Hematopoietic multipotent progenitor cell treated with erythropoietin and hydrocortisone succinate and interleukin-3 and kit ligand, for 8 days (in vitro differentiated cells): ENCODE data around the gene TMEM121B.

Source experiments
- DNase-seq: peaks from one replicate; pipeline ENCODE4 v3.0.0-alpha.2; 2015

TMEM121B gene

GRCh38 chr22:17087498-17088131, 33.5 kb downstream of the TMEM121B start:
- DNase-seq, result peak; percentile 84

DNA sequence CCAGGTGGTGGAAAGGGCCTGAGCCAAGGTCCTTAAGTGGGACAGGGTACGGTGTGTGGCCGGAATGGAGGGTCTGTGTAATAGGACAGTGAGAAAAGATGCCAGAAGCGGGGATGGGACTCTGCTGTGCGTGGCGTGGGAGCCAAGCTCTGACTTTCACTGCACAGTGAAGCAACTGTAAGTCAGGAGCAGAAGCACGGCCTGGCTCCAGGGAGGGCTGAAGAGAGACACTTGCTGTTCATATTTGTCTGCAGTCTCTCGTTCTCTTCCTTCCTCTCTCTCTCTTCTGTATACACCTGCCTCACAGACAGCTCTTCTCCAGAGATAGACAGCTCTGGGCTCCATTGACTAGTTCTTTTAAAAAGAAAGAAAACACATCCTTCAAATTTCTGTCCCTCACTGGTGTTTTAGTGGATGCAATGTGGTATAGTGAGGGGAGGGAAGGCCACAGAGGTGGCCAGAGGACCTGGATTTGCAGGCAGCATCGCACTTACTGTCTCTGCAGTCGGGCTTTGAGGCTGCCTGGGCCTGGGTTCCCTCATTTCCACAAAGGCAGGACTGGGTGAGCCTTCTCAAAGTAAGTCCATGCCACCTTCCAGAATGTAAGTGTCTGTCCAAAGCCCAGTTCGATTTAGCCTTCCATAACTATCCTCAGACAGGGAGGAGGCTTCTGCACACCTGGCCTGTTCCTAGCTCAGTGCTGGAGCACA, 34.2 kb downstream of the TMEM121B start:
- no peak for DNase-seq

DNA sequence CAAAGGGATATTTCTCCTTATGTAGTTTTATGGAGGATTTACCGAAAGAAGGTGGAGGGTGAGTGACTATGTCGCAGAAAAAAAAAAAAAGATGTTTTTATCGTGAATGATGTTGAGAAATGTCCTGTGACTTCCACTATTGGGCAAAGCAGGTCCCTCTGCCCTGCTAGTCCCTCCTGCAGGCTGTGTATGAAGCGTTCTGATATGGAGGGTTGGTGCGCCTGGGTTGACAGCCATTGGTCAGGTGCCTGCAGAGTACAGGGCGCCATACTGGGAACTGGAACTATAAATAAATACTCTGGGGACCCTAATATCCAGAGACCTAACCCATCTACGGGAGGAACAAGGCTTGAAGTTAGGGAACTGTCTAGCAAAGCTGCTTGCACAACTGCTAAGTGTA, 34.9 kb downstream of the TMEM121B start:
- DNase-seq, result peak; percentile 31

- DNase-seq, result no peak
Measured at GRCh38 chr22:17085277-17086181, 35.6 kb downstream of the TMEM121B start.

- DNase-seq, result peak; percentile 86
Measured at GRCh38 chr22:17084554-17085276, 36.4 kb downstream of the TMEM121B start, which contains the start of gene IL17RA. Gene IL17RA, plus strand, starts transcription at chr22:17085000. Its CDS starts 92 bp downstream, at chr22:17085092.

DNA sequence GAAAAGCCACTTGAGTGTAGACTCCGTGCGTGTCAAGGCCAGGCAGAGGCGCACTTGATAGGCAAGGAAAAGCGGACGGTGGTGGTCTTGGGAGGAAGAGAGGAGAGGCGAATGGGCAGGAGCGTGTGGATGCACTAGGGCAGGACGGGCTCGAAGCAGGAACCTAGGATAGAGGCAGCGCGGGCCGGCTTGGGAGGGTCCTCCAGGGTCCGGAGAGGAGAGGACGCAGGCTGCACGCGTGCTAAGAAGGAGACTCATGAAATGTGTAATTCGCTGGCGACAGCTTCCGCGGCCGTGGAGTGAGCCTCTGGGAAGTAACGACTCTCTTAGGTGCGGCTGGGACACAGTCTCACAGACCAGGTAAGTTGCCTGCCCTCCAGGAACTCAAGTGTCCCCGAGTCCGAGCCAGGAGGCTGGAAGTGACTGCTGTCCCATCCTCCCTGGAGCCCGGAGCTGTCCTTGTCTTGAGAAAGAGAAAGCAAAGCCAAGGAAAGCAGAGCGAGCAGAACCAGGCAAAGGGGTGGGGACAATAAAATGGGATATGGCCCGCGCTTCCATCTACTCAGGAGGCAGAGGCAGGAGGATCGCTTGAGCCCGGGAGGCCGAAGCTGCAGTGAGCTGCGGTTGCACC, 37.2 kb downstream of the TMEM121B start:
- DNase-seq, result no peak

- no peak for DNase-seq
Measured at GRCh38 chr22:17083255-17083654, 37.9 kb downstream of the TMEM121B start.

DNA sequence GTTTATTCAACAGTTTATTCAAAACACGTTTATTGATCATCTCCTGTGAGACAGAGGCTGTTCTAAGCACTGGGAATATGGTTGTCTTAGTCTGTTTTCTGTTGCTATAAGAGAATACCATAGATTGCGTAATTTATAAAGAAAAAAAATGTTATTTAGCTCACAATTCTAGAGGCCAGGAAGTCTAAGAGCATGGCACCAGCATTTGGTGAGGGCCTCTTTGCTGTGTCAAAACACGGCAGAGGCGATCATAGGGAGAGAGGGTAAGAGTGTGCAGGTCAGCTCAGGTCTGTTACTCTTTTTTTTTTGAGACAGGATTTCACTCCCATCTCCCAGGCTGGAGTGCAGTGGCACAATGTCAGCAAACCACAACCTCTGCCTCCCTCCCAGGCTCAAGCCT, 41.6 kb downstream of the TMEM121B start:
- DNase-seq, result no peak

GRCh38 chr22:17077255-17077654, 43.9 kb downstream of the TMEM121B start:
- no peak for DNase-seq

- DNase-seq, result no peak
Measured at GRCh38 chr22:17074648-17075002, 46.5 kb downstream of the TMEM121B start.

GRCh38 chr22:17072877-17073276, 48.3 kb downstream of the TMEM121B start:
- no peak for DNase-seq
